ENCODE results near the gene RGS6. TPM values are rescaled to one million over a fixed set of nuclear protein-coding genes. Genes with fewer than 3 reads are reported as not detected.

RGS6 gene
- total RNA-seq, 1 experiment from 2014 or later = not detected

DNA sequence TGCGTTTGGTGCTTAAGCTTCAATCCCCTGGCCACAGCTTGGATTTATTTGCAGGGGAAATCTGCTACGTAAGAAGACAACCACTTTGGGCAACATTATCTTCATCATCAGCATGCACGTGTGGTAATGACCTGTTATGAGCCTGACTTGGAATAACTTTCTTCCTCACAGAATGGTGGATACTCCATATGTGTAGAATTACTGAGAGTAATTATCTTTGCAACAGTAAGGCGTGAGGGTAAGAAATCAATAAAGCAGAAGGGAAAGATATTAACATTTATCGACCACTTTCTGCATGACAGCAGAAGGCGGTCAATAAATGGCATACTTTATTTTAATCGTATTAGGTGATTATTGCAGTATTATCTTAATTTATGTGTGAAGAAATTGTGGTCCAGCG is 152.7 kb downstream of the RGS6 start:
- no TSS peak for BruUV-seq (replicated peaks)
- Histone ChIP-seq H3K9me3 (ENCODE audit: low read length) (no peaks in the 10 kb centered on the region), H3K4me3 (ENCODE audit: low read length) (no peak overlapping the region), H3K27me3 (ENCODE audit: low read length) (peaks cover 68% of the 10 kb centered on the region), H3K9ac (ENCODE audit: low read length) (no peak overlapping the region), H3K4me1 (ENCODE audit: insufficient read depth, low read length) (no peaks in the 10 kb centered on the region), H3K27ac (ENCODE audit: low read length) (no peak overlapping the region), H3K79me2 (ENCODE audit: low read length) (no peaks in the 10 kb centered on the region), H2AFZ (ENCODE audit: low read length) (no peak overlapping the region), H4K20me1 (ENCODE audit: low read length) (no peaks in the 10 kb centered on the region), H3K4me2 (ENCODE audit: low read length) (no peak overlapping the region), H3F3A (ENCODE audit: low read length, unreplicated experiment) (no peaks in the 10 kb centered on the region), H3K9me2 (replicated peaks; ENCODE audit: low read length) (no peaks in the 10 kb centered on the region), H3K36me3 (ENCODE audit: low read depth, low read length) (no peaks in the 10 kb centered on the region)
- ChIA-PET CTCF (no interaction called here), POLR2A (ENCODE audit: unreplicated experiment) (no interaction called here)
- TF ChIP-seq, protein P1, sequence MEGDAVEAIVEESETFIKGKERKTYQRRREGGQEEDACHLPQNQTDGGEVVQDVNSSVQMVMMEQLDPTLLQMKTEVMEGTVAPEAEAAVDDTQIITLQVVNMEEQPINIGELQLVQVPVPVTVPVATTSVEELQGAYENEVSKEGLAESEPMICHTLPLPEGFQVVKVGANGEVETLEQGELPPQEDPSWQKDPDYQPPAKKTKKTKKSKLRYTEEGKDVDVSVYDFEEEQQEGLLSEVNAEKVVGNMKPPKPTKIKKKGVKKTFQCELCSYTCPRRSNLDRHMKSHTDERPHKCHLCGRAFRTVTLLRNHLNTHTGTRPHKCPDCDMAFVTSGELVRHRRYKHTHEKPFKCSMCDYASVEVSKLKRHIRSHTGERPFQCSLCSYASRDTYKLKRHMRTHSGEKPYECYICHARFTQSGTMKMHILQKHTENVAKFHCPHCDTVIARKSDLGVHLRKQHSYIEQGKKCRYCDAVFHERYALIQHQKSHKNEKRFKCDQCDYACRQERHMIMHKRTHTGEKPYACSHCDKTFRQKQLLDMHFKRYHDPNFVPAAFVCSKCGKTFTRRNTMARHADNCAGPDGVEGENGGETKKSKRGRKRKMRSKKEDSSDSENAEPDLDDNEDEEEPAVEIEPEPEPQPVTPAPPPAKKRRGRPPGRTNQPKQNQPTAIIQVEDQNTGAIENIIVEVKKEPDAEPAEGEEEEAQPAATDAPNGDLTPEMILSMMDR (conservative IDR thresholded peaks at IDR 0.05; ENCODE audit: low read depth, low read length) = no peak
- no peak for TF ChIP-seq EZH2 (IDR thresholded peaks at IDR 0.05; ENCODE audit: low read length, unreplicated experiment)
- no peak for TF ChIP-seq EZH2phosphoT487 (IDR thresholded peaks at IDR 0.05; ENCODE audit: borderline replicate concordance, low read length)
- intact Hi-C loops (cut with micrococcal nuclease) = no loop called here
- no peak for DNase-seq
- ATAC-seq = no peak

DNA sequence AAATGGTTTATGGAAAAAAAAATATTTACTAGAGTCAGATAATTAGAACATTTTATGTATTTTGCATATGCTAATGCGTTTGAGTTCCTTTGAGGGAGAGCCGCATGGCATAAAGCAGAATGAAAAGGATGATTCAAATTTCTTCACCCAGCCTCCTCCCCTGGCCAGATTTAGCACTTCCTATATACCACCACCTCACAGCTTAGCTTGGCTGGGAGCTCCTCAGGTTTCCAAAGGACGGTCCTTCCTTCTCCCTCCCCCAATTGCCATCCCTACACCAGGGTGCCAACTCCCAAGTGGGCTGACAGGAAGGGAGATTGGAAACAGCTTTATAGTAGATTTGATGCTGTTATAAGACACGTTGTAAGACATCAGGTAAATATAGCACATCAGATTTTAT is 157.4 kb downstream of the RGS6 start:
- Histone ChIP-seq H3K27me3 (ENCODE audit: low read length) (peaks cover 88% of the 10 kb centered on the region), H2AFZ (ENCODE audit: low read length) (no peak overlapping the region), H3K4me2 (ENCODE audit: low read length) (no peak overlapping the region), H3K4me1 (ENCODE audit: insufficient read depth, low read length) (no peaks in the 10 kb centered on the region), H4K20me1 (ENCODE audit: low read length) (no peaks in the 10 kb centered on the region), H3K4me3 (ENCODE audit: low read length) (no peak overlapping the region), H3K27ac (ENCODE audit: low read length) (no peak overlapping the region), H3F3A (ENCODE audit: low read length, unreplicated experiment) (no peaks in the 10 kb centered on the region), H3K9me3 (ENCODE audit: low read length) (no peaks in the 10 kb centered on the region), H3K9me2 (replicated peaks; ENCODE audit: low read length) (no peaks in the 10 kb centered on the region), H3K9ac (ENCODE audit: low read length) (no peak overlapping the region), H3K79me2 (ENCODE audit: low read length) (no peaks in the 10 kb centered on the region), H3K36me3 (ENCODE audit: low read depth, low read length) (no peaks in the 10 kb centered on the region)
- TF ChIP-seq EZH2 (IDR thresholded peaks at IDR 0.05; ENCODE audit: low read length, unreplicated experiment) = no peak
- TF ChIP-seq, protein P1 (conservative IDR thresholded peaks at IDR 0.05; ENCODE audit: low read depth, low read length) = no peak
- no peak for TF ChIP-seq EZH2phosphoT487 (IDR thresholded peaks at IDR 0.05; ENCODE audit: borderline replicate concordance, low read length)
- DNase-seq (no peak), ATAC-seq (no peak)
- ChIA-PET POLR2A (ENCODE audit: unreplicated experiment) (no interaction called here), CTCF (no interaction called here)
- no TSS peak for BruUV-seq (replicated peaks)
- intact Hi-C loops (cut with micrococcal nuclease) = no loop called here

DNA sequence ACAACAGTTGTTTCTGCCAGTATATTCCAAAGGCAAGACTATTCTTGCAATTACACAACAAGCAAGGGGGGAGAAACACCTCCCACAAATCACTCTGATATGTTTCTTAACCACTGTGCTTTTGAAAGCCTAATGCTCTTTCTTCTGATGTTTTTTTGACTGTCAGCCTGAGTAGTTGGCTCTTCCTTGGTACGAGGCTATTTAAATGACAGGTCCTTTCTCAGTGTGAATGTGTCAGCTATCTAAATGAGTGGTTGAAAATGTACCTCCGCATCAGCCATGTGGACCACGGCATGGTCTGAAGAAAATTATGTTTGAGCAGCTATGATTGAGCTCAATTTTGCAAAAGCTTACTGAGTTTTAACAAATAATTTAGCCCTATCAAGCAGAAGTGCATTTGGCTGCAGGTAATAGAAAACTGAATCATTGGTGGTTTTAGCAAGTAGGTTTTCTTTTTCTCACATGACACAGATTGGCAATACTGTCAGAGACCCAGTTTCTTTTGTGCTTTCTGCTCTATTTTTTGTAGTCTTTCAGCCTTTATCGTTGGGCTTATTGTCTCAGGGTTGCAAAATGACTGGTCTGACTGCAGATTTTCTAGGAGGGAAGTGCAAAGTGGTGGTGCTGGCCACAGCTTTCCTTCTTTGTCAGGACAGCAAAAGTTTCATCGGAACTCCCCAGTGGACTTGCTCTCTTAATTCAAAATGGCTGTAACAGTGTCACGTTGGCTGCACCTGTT is 162.8 kb downstream of the RGS6 start:
- H3K4me1 ChIP-seq (ENCODE audit: insufficient read depth, low read length) = no peaks in the 10 kb centered on the region
- H3K27ac ChIP-seq (ENCODE audit: low read length) = no peak overlapping the region
- ATAC-seq (no peak), DNase-seq (no peak)
- no peaks in the 10 kb centered on the region for H4K20me1 ChIP-seq (ENCODE audit: low read length)
- no peaks in the 10 kb centered on the region for H3F3A ChIP-seq (ENCODE audit: low read length, unreplicated experiment)
- ChIA-PET CTCF (no interaction called here), POLR2A (ENCODE audit: unreplicated experiment) (no interaction called here)
- no peak overlapping the region for H3K4me2 ChIP-seq (ENCODE audit: low read length)
- no peak overlapping the region for H2AFZ ChIP-seq (ENCODE audit: low read length)
- no peak for TF ChIP-seq EZH2phosphoT487 (IDR thresholded peaks at IDR 0.05; ENCODE audit: borderline replicate concordance, low read length)
- no peak for TF ChIP-seq EZH2 (IDR thresholded peaks at IDR 0.05; ENCODE audit: low read length, unreplicated experiment)
- no peaks in the 10 kb centered on the region for H3K9me2 ChIP-seq (replicated peaks; ENCODE audit: low read length)
- intact Hi-C loops (cut with micrococcal nuclease) = no loop called here
- H3K79me2 ChIP-seq (ENCODE audit: low read length) = no peaks in the 10 kb centered on the region
- H3K9me3 ChIP-seq (ENCODE audit: low read length) = no peaks in the 10 kb centered on the region
- peaks cover 92% of the 10 kb centered on the region for H3K27me3 ChIP-seq (ENCODE audit: low read length)
- H3K9ac ChIP-seq (ENCODE audit: low read length) = no peak overlapping the region
- H3K4me3 ChIP-seq (ENCODE audit: low read length) = no peak overlapping the region
- no peaks in the 10 kb centered on the region for H3K36me3 ChIP-seq (ENCODE audit: low read depth, low read length)
- no TSS peak for BruUV-seq (replicated peaks)
